ENCODE data around the gene FXYD1. TPM values are rescaled to one million over a fixed set of nuclear protein-coding genes. Genes with fewer than 3 reads are reported as not detected.

The FXYD1 gene
- total and polyA plus RNA-seq, 4 donors, result 18.7 to 146 (median 71.5) TPM

DNA sequence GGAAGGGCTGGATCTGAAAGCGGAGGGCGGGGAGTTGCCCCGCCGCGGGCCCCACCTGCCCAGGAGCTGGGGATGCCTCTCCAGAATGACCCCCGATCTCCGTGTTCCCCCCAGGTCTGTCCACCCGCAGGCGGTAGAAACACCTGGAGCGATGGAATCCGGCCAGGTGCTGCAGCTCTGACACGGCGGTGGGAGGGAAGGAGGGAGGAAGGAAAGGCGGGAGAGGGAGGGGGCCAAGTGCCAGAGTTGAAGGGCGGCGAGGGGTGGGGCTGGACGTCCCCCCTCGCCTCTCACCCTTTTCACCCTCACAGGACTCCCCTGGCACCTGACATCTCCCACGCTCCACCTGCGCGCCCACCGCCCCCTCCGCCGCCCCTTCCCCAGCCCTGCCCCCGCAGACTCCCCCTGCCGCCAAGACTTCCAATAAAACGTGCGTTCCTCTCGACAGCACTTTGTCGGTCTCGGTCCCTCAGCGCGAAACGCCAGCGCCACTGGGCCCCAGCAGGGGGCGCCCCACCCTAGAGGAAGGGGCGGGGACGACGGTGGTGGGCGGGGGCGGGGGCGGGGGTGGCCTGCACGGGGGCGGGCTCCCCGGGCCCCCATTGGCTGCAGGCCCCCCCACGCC is 4.1 kb downstream of the FXYD1 start:
- DNase-seq (ENCODE audit: low spot score), result peak; percentile 64
- TF ChIP-seq HNF4A (conservative IDR thresholded peaks at IDR 0.05), result no peak
- no peak for TF ChIP-seq YY1 (IDR thresholded peaks at IDR 0.05)
- TF ChIP-seq NR2F2 (IDR thresholded peaks at IDR 0.05), result no peak
- TF ChIP-seq TAF1 (conservative IDR thresholded peaks at IDR 0.05), result no peak
- TF ChIP-seq CTCF (IDR thresholded peaks at IDR 0.05; ENCODE audit: low read depth, low read length, missing input control), result peak; percentile 33
- peak; percentile 5 to 52 for TF ChIP-seq RAD21 (IDR thresholded peaks at IDR 0.05)
- no peak for TF ChIP-seq FOXA1 (IDR thresholded peaks at IDR 0.05)
- TF ChIP-seq, protein P1, sequence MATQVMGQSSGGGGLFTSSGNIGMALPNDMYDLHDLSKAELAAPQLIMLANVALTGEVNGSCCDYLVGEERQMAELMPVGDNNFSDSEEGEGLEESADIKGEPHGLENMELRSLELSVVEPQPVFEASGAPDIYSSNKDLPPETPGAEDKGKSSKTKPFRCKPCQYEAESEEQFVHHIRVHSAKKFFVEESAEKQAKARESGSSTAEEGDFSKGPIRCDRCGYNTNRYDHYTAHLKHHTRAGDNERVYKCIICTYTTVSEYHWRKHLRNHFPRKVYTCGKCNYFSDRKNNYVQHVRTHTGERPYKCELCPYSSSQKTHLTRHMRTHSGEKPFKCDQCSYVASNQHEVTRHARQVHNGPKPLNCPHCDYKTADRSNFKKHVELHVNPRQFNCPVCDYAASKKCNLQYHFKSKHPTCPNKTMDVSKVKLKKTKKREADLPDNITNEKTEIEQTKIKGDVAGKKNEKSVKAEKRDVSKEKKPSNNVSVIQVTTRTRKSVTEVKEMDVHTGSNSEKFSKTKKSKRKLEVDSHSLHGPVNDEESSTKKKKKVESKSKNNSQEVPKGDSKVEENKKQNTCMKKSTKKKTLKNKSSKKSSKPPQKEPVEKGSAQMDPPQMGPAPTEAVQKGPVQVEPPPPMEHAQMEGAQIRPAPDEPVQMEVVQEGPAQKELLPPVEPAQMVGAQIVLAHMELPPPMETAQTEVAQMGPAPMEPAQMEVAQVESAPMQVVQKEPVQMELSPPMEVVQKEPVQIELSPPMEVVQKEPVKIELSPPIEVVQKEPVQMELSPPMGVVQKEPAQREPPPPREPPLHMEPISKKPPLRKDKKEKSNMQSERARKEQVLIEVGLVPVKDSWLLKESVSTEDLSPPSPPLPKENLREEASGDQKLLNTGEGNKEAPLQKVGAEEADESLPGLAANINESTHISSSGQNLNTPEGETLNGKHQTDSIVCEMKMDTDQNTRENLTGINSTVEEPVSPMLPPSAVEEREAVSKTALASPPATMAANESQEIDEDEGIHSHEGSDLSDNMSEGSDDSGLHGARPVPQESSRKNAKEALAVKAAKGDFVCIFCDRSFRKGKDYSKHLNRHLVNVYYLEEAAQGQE (IDR thresholded peaks at IDR 0.05), result no peak
- TF ChIP-seq, protein P2, sequence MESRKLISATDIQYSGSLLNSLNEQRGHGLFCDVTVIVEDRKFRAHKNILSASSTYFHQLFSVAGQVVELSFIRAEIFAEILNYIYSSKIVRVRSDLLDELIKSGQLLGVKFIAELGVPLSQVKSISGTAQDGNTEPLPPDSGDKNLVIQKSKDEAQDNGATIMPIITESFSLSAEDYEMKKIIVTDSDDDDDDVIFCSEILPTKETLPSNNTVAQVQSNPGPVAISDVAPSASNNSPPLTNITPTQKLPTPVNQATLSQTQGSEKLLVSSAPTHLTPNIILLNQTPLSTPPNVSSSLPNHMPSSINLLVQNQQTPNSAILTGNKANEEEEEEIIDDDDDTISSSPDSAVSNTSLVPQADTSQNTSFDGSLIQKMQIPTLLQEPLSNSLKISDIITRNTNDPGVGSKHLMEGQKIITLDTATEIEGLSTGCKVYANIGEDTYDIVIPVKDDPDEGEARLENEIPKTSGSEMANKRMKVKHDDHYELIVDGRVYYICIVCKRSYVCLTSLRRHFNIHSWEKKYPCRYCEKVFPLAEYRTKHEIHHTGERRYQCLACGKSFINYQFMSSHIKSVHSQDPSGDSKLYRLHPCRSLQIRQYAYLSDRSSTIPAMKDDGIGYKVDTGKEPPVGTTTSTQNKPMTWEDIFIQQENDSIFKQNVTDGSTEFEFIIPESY (IDR thresholded peaks at IDR 0.05), result no peak
- no peak for TF ChIP-seq JUND (IDR thresholded peaks at IDR 0.05)
- TF ChIP-seq RXRA (IDR thresholded peaks at IDR 0.05), result no peak
- no peak overlapping the region for H3K9ac ChIP-seq (ENCODE audit: low read depth in 1 of 2, low read length in 2 of 2)

DNA sequence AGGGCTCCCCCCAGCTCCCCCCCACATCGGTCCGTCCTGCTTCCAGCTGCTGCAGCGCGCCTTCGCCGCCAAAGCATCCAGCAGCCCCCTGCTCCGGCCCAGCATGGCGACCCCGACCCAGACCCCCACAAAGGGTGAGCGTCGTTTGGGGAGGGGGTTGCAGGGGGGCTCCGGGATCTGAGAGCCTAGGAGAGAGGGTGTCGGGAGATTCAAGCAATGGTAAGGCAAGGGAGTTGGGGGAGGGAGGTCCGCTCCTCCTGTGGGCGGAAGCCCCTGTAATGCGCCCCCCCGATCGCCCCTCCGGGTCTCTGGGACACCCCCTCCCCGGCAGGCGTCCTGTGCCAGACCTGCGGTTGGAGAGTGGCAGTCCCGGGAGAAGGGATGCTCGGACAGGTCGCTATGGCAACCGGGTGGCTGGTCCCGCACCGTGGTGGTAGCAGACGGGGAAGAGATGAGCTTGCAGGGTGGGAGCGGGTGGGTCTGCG is 4.6 kb downstream of the FXYD1 start, which contains the start of gene FXYD7:
FXYD7 (plus strand) TSS at position 25 of the 485 bp plus-strand sequence; CDS start at position 104, 79 bp downstream.
- WGBS, result 57% methylated on average over 31 of the region's 31 CpGs
- no peak within 1 kb of the TSS for H3K9ac ChIP-seq (ENCODE audit: low read depth in 1 of 2, low read length in 2 of 2)
- no peak within 1 kb of the TSS for H3K27ac ChIP-seq (ENCODE audit: low read depth in 1 of 2, low read length in 2 of 2)
- no peak within 1 kb of the TSS for H3K4me3 ChIP-seq (ENCODE audit: low read depth in 1 of 3, low read length in 3 of 3)
- H3K36me3 ChIP-seq (ENCODE audit: control insufficient read depth in 4 of 4, insufficient read depth in 3 of 4, low read depth in 1 of 4, low read length in 3 of 4), result no peaks in the 10 kb centered on the region
- TF ChIP-seq SP1 (IDR thresholded peaks at IDR 0.05), result no peak
- TF ChIP-seq, protein P1 (IDR thresholded peaks at IDR 0.05), result no peak
- TF ChIP-seq FOXA2 (IDR thresholded peaks at IDR 0.05), result no peak
- TF ChIP-seq TAF1 (conservative IDR thresholded peaks at IDR 0.05), result no peak
- TF ChIP-seq JUND (IDR thresholded peaks at IDR 0.05), result no peak
- TF ChIP-seq GABPA (IDR thresholded peaks at IDR 0.05 in 1 of 2, conservative IDR thresholded peaks at IDR 0.05 in 1 of 2), result no peak
- no peak for TF ChIP-seq YY1 (IDR thresholded peaks at IDR 0.05)
- TF ChIP-seq FOXA1 (IDR thresholded peaks at IDR 0.05), result no peak
- peaks cover 5 to 25% (median 17%) of the 10 kb centered on the region in 4 donors for H3K4me1 ChIP-seq (ENCODE audit: control insufficient read depth in 4 of 4, insufficient read depth in 4 of 4, low read length in 3 of 4)
- DNase-seq (ENCODE audit: low spot score), result no peak
- no peaks in the 10 kb centered on the region for H3K9me3 ChIP-seq (ENCODE audit: control insufficient read depth in 4 of 4, low read length in 3 of 4)
- H3K27me3 ChIP-seq (ENCODE audit: control insufficient read depth in 4 of 4, insufficient read depth in 4 of 4, low read length in 3 of 4), result no peaks in the 10 kb centered on the region

More for the DNA sequence above, 4.1 kb downstream of the FXYD1 start:
- H3K4me1 ChIP-seq (ENCODE audit: control insufficient read depth in 4 of 4, insufficient read depth in 4 of 4, low read length in 3 of 4), result peaks cover 5 to 31% (median 21%) of the 10 kb centered on the region in 4 donors
- no peaks in the 10 kb centered on the region for H3K9me3 ChIP-seq (ENCODE audit: control insufficient read depth in 4 of 4, low read length in 3 of 4)
- no peaks in the 10 kb centered on the region for H3K36me3 ChIP-seq (ENCODE audit: control insufficient read depth in 4 of 4, insufficient read depth in 3 of 4, low read depth in 1 of 4, low read length in 3 of 4)
- H3K27ac ChIP-seq (ENCODE audit: low read depth in 1 of 2, low read length in 2 of 2), result no peak overlapping the region
- H3K27me3 ChIP-seq (ENCODE audit: control insufficient read depth in 4 of 4, insufficient read depth in 4 of 4, low read length in 3 of 4), result no peaks in the 10 kb centered on the region
- H3K4me3 ChIP-seq (ENCODE audit: low read depth in 1 of 3, low read length in 3 of 3), result no peak overlapping the region
- 42% methylated on average over 45 of the region's 46 CpGs for WGBS
